Endothelial cell of umbilical vein (primary cell): ENCODE results near the gene RIBC2. TPM values are rescaled to one million over a fixed set of nuclear protein-coding genes. Genes with fewer than 3 reads are reported as not detected.

Source experiments
- BruUV-seq: library from RNA; stranded (reverse); fragments of 400-500 nt; replicated peaks from 2 replicates; lab custom pipeline; 2021; lab: Mats Ljungman, UMichigan
- CTCF ChIA-PET: fragments of 300-600, 350-600 bp; sonication (Branson Sonifier 250); formaldehyde crosslinking; loops from one replicate; lab custom pipeline; 2021; ENCODE audit warnings: antibody characterized with exemption, inconsistent platforms; lab: Charles Lee
- POLR2A ChIA-PET: fragments of 300-600, 350-600 bp; sonication (Branson Sonifier 250); formaldehyde crosslinking; loops from one replicate; lab custom pipeline; 2021; ENCODE audit warnings: antibody characterized with exemption, inconsistent platforms; lab: Charles Lee
- DNase-seq: peaks from one replicate; pipeline ENCODE4 v3.0.0-alpha.2; 2011; ENCODE audit warnings: low read depth, low spot score
- FAIRE-seq: peaks from 2 replicates; lab custom pipeline; 2011; peaks lifted over from hg19 to GRCh38; lab: Jason Lieb, UNC
- H2AFZ ChIP-seq: 2 replicates; pipeline ENCODE4 v1.6.0; 2012; ENCODE audit warnings: low read depth, low read length, control low read depth, inconsistent platforms
- H3K27ac ChIP-seq: 2 replicates; pipeline ENCODE4 v1.5.1; 2011; ENCODE audit warnings: low read depth, mild to moderate bottlenecking, control low read depth, low read length, moderate library complexity; ENCODE audit not compliant: insufficient read depth
- H3K27me3 ChIP-seq, 2 experiments: 2 replicates each; pipeline versions ENCODE4 v1.6.0 to v1.6.1; 2011; ENCODE audit warnings: low read length in 2 of 2, mixed read lengths in 1 of 2; ENCODE audit not compliant: control insufficient read depth in 2 of 2, insufficient read depth in 2 of 2
- H3K36me3 ChIP-seq, 2 experiments: 2 replicates in 1 of 2; 3 replicates in 1 of 2; pipeline ENCODE4 v1.5.1; 2011; ENCODE audit warnings: low read length in 2 of 2, mild to moderate bottlenecking in 1 of 2, moderate library complexity in 1 of 2; ENCODE audit not compliant: control insufficient read depth in 2 of 2, insufficient read depth in 2 of 2; ENCODE audit errors: extremely low read depth in 1 of 2
- H3K4me1 ChIP-seq: 3 replicates; pipeline ENCODE4 v1.5.1; 2011; ENCODE audit warnings: mild to moderate bottlenecking, low read length; ENCODE audit not compliant: control insufficient read depth, insufficient read depth; ENCODE audit errors: extremely low read depth
- H3K4me2 ChIP-seq: 2 replicates; pipeline ENCODE4 v1.6.1; 2011; ENCODE audit warnings: low read length, control low read depth, mixed read lengths; ENCODE audit not compliant: insufficient read depth
- H3K4me3 ChIP-seq, 3 experiments: fragments of 200-600 bp in 1 of 3; sonication (generic), shearing (Covaris generic) in 1 of 3; replicated peaks in 1 of 3; 2 replicates each; pipeline ENCODE4 v1.5.1; 2011 to 2016; ENCODE audit warnings: control low read depth in 3 of 3, low read length in 3 of 3, mild to moderate bottlenecking in 2 of 3, inconsistent platforms in 1 of 3, low read depth in 1 of 3, moderate library complexity in 1 of 3; ENCODE audit not compliant: insufficient read depth in 1 of 3
- H3K79me2 ChIP-seq: 2 replicates; pipeline ENCODE4 v1.6.0; 2012; ENCODE audit warnings: low read length, inconsistent platforms; ENCODE audit not compliant: control insufficient read depth, insufficient read depth
- H3K9ac ChIP-seq: replicated peaks from 2 replicates; pipeline ENCODE3; 2011; ENCODE audit warnings: low read length, control low read depth; ENCODE audit not compliant: insufficient read depth; ENCODE audit errors: extremely low read depth
- H3K9me1 ChIP-seq: replicated peaks from 3 replicates; pipeline ENCODE4 v1.6.0; 2011; ENCODE audit warnings: mild to moderate bottlenecking, low read length; ENCODE audit not compliant: control insufficient read depth, insufficient read depth; ENCODE audit errors: extremely low read depth
- H3K9me3 ChIP-seq: replicated peaks from 2 replicates; pipeline ENCODE4 v1.5.1; 2012; ENCODE audit warnings: low read length, inconsistent platforms; ENCODE audit not compliant: control insufficient read depth, insufficient read depth
- H4K20me1 ChIP-seq: replicated peaks from 2 replicates; pipeline ENCODE3; 2011; ENCODE audit warnings: mild to moderate bottlenecking, low read length; ENCODE audit not compliant: control insufficient read depth, insufficient read depth; ENCODE audit errors: extremely low read depth
- EZH2 ChIP-seq: IDR thresholded peaks from 2 replicates; pipeline ENCODE4 v1.6.1; 2012; ENCODE audit warnings: borderline replicate concordance, low read depth, mild to moderate bottlenecking, moderate library complexity, low read length, inconsistent platforms; ENCODE audit not compliant: severe bottlenecking
- FOS ChIP-seq: IDR thresholded peaks from 2 replicates; pipeline ENCODE4 v1.6.1; 2011; ENCODE audit warnings: mild to moderate bottlenecking, low read length, moderate library complexity, borderline replicate concordance; ENCODE audit not compliant: insufficient read depth
- GATA2 ChIP-seq: IDR thresholded peaks from 2 replicates; pipeline ENCODE4 v1.7.0; 2011; ENCODE audit warnings: low read depth, mild to moderate bottlenecking, moderate library complexity, mixed read lengths, low read length; ENCODE audit not compliant: insufficient read length, insufficient read depth
- JUN ChIP-seq: IDR thresholded peaks from 2 replicates; pipeline ENCODE4 v1.6.1; 2011; ENCODE audit warnings: borderline replicate concordance, low read depth; ENCODE audit not compliant: insufficient read length, insufficient read depth
- MYC ChIP-seq: IDR thresholded peaks from one replicate; pipeline ENCODE4 v1.6.1; 2011; ENCODE audit warnings: mild to moderate bottlenecking, low read depth, low read length
- POLR2A ChIP-seq: IDR thresholded peaks from 2 replicates; pipeline ENCODE4 v1.6.1; 2012; ENCODE audit warnings: low read depth, mild to moderate bottlenecking, control low read depth, low read length
- POLR2AphosphoS5 ChIP-seq: IDR thresholded peaks from 2 replicates; pipeline ENCODE4 v1.6.1; 2012; ENCODE audit warnings: low read depth, mild to moderate bottlenecking, control low read depth, low read length, moderate library complexity; ENCODE audit not compliant: insufficient read depth
- dilution Hi-C: fragments of 300-500 bp; cut with MboI; formaldehyde crosslinking; loops from one replicate; pipeline ENCODE4 v1.15.0; 2019; ENCODE audit warnings: low sequenced_read_pairs; ENCODE audit not compliant: extremely low pct_ligation_motif_present
- intact Hi-C: fragments of 100-400 bp; cut with micrococcal nuclease; formaldehyde crosslinking; loops from one replicate; pipeline ENCODE4 v1.10.0; 2022
- polyA plus RNA-seq, 4 experiments: library from polyadenylated mRNA; depleted of rRNA in 3 of 4; stranded (reverse) in 3 of 4; unstranded in 1 of 4; fragments of >200 nt; gene quantifications; 2 replicates each; pipeline versions ENCODE4 v1.2.1 to v1.2.3, GENCODE V29; 2011 to 2012; ENCODE audit warnings: missing spikeins in 1 of 4
- total RNA-seq: library from RNA; stranded (reverse); gene quantifications from 2 replicates; pipeline ENCODE4 v1.2.3, GENCODE V29; 2021
- TF ChIP-seq, protein P1 (sequence below), 2 donors: IDR thresholded peaks; 1 replicate in 1 of 2; 2 replicates in 1 of 2; pipeline ENCODE4 v1.5.1; 2011; ENCODE audit warnings: low read length in 2 of 2, mild to moderate bottlenecking in 2 of 2, moderate library complexity in 2 of 2, control low read depth in 1 of 2, inconsistent platforms in 1 of 2, low read depth in 1 of 2; ENCODE audit not compliant: insufficient read depth in 1 of 2; ENCODE audit errors: extremely low read depth in 1 of 2
- TF ChIP-seq, protein P2 (sequence below): IDR thresholded peaks from 2 replicates; pipeline ENCODE4 v1.6.1; 2011; ENCODE audit not compliant: insufficient read depth, insufficient read length

RIBC2 gene
- total and polyA plus RNA-seq, 2 donors (not counting 3 experiments of a cell fraction or from before 2014, with no cell fraction given) = 1.2 to 5.7 TPM

DNA sequence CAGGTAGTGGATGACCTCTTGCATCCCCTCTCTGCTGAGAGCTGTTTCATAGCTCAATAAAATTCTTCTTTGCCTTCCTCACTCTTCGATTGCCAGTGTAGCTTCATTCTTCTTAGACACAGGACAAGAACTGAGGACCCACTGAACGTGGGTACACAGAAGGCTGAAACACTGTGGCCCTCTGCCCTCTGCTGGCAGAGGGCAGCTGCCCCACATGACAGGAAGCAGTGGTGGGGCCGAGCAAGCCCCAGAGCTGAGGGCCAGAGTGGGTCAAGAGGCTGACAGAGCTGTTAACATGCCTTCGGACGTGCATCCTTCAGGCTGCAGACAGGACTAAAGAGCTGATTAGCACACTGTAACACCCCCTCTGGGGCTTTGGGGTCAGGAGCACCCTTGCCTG, 15.7 kb upstream of the RIBC2 start:
- no peak overlapping the region for H3K27ac ChIP-seq
- intact Hi-C loops = no loop called here
- POLR2A ChIA-PET = no interaction called here
- H3K79me2 ChIP-seq = no peaks in the 10 kb centered on the region
- no peaks in the 10 kb centered on the region for H3K36me3 ChIP-seq
- H4K20me1 ChIP-seq = no peaks in the 10 kb centered on the region
- H2AFZ ChIP-seq = no peak overlapping the region
- no peaks in the 10 kb centered on the region for H3K9me3 ChIP-seq
- H3K9ac ChIP-seq = no peak overlapping the region
- no peak for TF ChIP-seq POLR2AphosphoS5
- no peak for TF ChIP-seq GATA2
- TF ChIP-seq, protein P1, sequence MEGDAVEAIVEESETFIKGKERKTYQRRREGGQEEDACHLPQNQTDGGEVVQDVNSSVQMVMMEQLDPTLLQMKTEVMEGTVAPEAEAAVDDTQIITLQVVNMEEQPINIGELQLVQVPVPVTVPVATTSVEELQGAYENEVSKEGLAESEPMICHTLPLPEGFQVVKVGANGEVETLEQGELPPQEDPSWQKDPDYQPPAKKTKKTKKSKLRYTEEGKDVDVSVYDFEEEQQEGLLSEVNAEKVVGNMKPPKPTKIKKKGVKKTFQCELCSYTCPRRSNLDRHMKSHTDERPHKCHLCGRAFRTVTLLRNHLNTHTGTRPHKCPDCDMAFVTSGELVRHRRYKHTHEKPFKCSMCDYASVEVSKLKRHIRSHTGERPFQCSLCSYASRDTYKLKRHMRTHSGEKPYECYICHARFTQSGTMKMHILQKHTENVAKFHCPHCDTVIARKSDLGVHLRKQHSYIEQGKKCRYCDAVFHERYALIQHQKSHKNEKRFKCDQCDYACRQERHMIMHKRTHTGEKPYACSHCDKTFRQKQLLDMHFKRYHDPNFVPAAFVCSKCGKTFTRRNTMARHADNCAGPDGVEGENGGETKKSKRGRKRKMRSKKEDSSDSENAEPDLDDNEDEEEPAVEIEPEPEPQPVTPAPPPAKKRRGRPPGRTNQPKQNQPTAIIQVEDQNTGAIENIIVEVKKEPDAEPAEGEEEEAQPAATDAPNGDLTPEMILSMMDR (IDR thresholded peaks at IDR 0.05; ENCODE audit: extremely low read depth in 1 of 2, insufficient read depth in 1 of 2, low read depth in 1 of 2, low read length in 2 of 2) = peak in 1 of 2 donors; percentile 19
- peaks cover 9 to 19% of the 10 kb centered on the region in 2 experiments for H3K27me3 ChIP-seq
- dilution Hi-C loops = no loop called here
- H3K9me1 ChIP-seq = no peaks in the 10 kb centered on the region
- H3K4me1 ChIP-seq = no peaks in the 10 kb centered on the region
- no peak overlapping the region for H3K4me2 ChIP-seq
- FAIRE-seq (no peak), DNase-seq (no peak)
- no peak overlapping the region for H3K4me3 ChIP-seq
- no TSS peak for BruUV-seq
- CTCF ChIA-PET = interaction anchor here (0.7 to 1.8 kb wide), 2 partner anchors 56 to 80 kb away, joined by 3 to 5 read pairs; no protein-coding TSS in a partner anchor

DNA sequence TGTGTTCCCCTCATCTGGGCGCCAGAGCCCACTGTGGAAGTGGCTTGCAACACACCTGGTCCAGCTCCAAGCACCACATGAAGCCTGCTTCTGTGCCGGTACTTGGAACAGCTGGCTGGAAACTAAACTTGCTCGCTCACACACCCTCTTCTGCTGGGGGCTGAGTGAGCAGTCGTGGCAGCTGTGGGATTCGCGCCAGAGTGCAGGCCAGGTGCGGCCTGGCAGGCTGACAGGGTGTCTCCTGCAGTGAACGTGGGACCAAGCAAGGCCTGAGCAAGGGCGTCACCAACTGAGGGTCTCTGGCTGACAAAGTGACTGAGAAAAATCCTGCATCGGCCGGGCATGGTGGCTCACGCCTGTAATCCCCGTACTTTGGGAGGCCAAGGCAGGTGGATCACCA, 15.3 kb upstream of the RIBC2 start:
- no peaks in the 10 kb centered on the region for H3K4me1 ChIP-seq
- FAIRE-seq = no peak
- TF ChIP-seq FOS = no peak
- TF ChIP-seq, protein P1 (IDR thresholded peaks at IDR 0.05; ENCODE audit: extremely low read depth in 1 of 2, insufficient read depth in 1 of 2, low read depth in 1 of 2, low read length in 2 of 2) = no peak
- TF ChIP-seq MYC = no peak
- TF ChIP-seq JUN = no peak
- no peak for TF ChIP-seq POLR2AphosphoS5
- no peak for TF ChIP-seq GATA2
- no peak for TF ChIP-seq EZH2
- no peak for TF ChIP-seq POLR2A
- TF ChIP-seq, protein P2, sequence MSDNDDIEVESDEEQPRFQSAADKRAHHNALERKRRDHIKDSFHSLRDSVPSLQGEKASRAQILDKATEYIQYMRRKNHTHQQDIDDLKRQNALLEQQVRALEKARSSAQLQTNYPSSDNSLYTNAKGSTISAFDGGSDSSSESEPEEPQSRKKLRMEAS = no peak

More for the DNA sequence above, 15.3 kb upstream of the RIBC2 start:
- Histone ChIP-seq H4K20me1 (no peaks in the 10 kb centered on the region), H3K9me1 (no peaks in the 10 kb centered on the region), H3K27ac (no peak overlapping the region), H2AFZ (no peak overlapping the region), H3K4me3 (no peak overlapping the region), H3K27me3 (peaks cover 9 to 21% of the 10 kb centered on the region in 2 experiments), H3K9me3 (no peaks in the 10 kb centered on the region), H3K4me2 (no peak overlapping the region), H3K9ac (no peak overlapping the region), H3K36me3 (no peaks in the 10 kb centered on the region), H3K79me2 (no peaks in the 10 kb centered on the region)
- no peak for DNase-seq
- BruUV-seq = no TSS peak
- intact Hi-C loops = no loop called here
- ChIA-PET POLR2A (no interaction called here), CTCF (interaction anchor here (1.8 kb wide), 1 partner anchor 80 kb away, joined by 5 read pairs; no protein-coding TSS in a partner anchor)
- dilution Hi-C loops = no loop called here
